NCI-H526 (cell line): ENCODE data around the gene SLCO1A2.
"Not testable (repeated sequence)": the region's sequence is repeated elsewhere in the genome, so short reads cannot be mapped to it uniquely, and the experiment has no call there.

ENCODE experiments used
- DNase-seq, 2 experiments: peaks; one replicate each; lab custom pipeline; 2025; lab: John Stamatoyannopoulos, UW

The SLCO1A2 gene

GRCh38 chr12:21334771-21335325, at the start of gene SLCO1A2:
Gene SLCO1A2, minus strand, starts transcription at chr12:21334917. Its CDS starts 270 bp downstream, at chr12:21334647.
- no peak for DNase-seq

- DNase-seq, result no peak
These were observed 49.5 kb upstream of the SLCO1A2 start for GRCh38 chr12:21384261-21384660.

GRCh38 chr12:21381320-21381719, 46.6 kb upstream of the SLCO1A2 start:
- not testable (repeated sequence) for DNase-seq

GRCh38 chr12:21379218-21379617, 44.5 kb upstream of the SLCO1A2 start:
- DNase-seq, result no peak

GRCh38 chr12:21372602-21373001, 37.9 kb upstream of the SLCO1A2 start, which contains the start of gene IAPP:
Gene IAPP, plus strand, starts transcription at chr12:21372902. Its CDS starts 450 bp downstream, at chr12:21373352.
- no peak for DNase-seq

GRCh38 chr12:21370845-21371449, 36.2 kb upstream of the SLCO1A2 start:
- no peak for DNase-seq

- DNase-seq, result no peak
These were observed 34.6 kb upstream of the SLCO1A2 start for GRCh38 chr12:21369141-21369980.

- DNase-seq, result not testable (repeated sequence)
These were observed 25.9 kb upstream of the SLCO1A2 start for GRCh38 chr12:21360632-21361031.

GRCh38 chr12:21354641-21355040, 19.9 kb upstream of the SLCO1A2 start:
- no peak for DNase-seq

GRCh38 chr12:21353948-21354347, 19.2 kb upstream of the SLCO1A2 start:
- DNase-seq, result no peak

- no peak for DNase-seq
These were observed 18.8 kb upstream of the SLCO1A2 start for GRCh38 chr12:21353487-21353886.

GRCh38 chr12:21350975-21351374, 16.3 kb upstream of the SLCO1A2 start:
- DNase-seq, result no peak

GRCh38 chr12:21346542-21347205, 12.0 kb upstream of the SLCO1A2 start:
- no peak for DNase-seq

- no peak for DNase-seq
These were observed 8.9 kb upstream of the SLCO1A2 start for GRCh38 chr12:21343636-21344035.

- DNase-seq, result no peak
These were observed 7.1 kb upstream of the SLCO1A2 start for GRCh38 chr12:21341769-21342168.

- no peak for DNase-seq
These were observed 5.7 kb upstream of the SLCO1A2 start for GRCh38 chr12:21340403-21340802.

- no peak for DNase-seq
These were observed 5.2 kb upstream of the SLCO1A2 start for GRCh38 chr12:21339921-21340320.

- DNase-seq, result no peak
These were observed 3.4 kb upstream of the SLCO1A2 start for GRCh38 chr12:21337959-21338744.

- DNase-seq, result no peak
These were observed 2.7 kb upstream of the SLCO1A2 start for GRCh38 chr12:21337453-21337852.

- no peak for DNase-seq
These were observed 1.9 kb upstream of the SLCO1A2 start for GRCh38 chr12:21336656-21337055.

- DNase-seq, result peak in 1 of 2 experiments; percentile 16
These were observed 3.9 kb downstream of the SLCO1A2 start for GRCh38 chr12:21330682-21331253.
